GM23338 (cell line): Measurements from ENCODE around the gene LHX4. TPM values are rescaled to one million over a fixed set of nuclear protein-coding genes. Genes with fewer than 3 reads are reported as not detected.

Experiments used
- CREB1 ChIP-seq: fragments of 250-450 bp; sonication (Bioruptor Pico); IDR thresholded peaks from 2 replicates; pipeline ENCODE4 v1.5.0; 2020; ENCODE audit warnings: low read depth, mild to moderate bottlenecking, moderate library complexity
- EZH2 ChIP-seq: fragments of 200-600 bp; sonication (generic); IDR thresholded peaks from one replicate; pipeline ENCODE4 v1.8.0; 2017; ENCODE audit warnings: antibody characterized with exemption, mild to moderate bottlenecking, low read depth; ENCODE audit not compliant: unreplicated experiment
- POLR2AphosphoS5 ChIP-seq: IDR thresholded peaks from 2 replicates; pipeline ENCODE4 v1.6.1; 2016; ENCODE audit warnings: antibody characterized with exemption, low read depth
- REST ChIP-seq: IDR thresholded peaks from one replicate; pipeline ENCODE4 v1.6.1; 2018; ENCODE audit warnings: antibody characterized with exemption; ENCODE audit not compliant: unreplicated experiment
- ZNF114 ChIP-seq: fragments of 250-450 bp; sonication (Bioruptor Pico); IDR thresholded peaks from 2 replicates; pipeline ENCODE4 v1.5.0; 2020; ENCODE audit warnings: mild to moderate bottlenecking, moderate library complexity
- polyA plus RNA-seq: library from polyadenylated mRNA; unstranded; fragments of >200 nt; fragmentation: Nextera tagmentation; extraction: Ambion mirVana; gene quantifications from 2 replicates; pipeline ENCODE4 v1.2.1, GENCODE V29; 2016
- total RNA-seq: library from RNA; depleted of rRNA; stranded (reverse); fragments of >200 nt; shearing (Covaris generic); gene quantifications from 2 replicates; pipeline ENCODE4 v1.2.3, GENCODE V29; 2014
- TF ChIP-seq, protein P1 (sequence below): fragments of 250-450 bp; sonication (Bioruptor Pico); IDR thresholded peaks from 2 replicates; pipeline ENCODE4 v1.5.0; 2020; ENCODE audit warnings: mild to moderate bottlenecking, moderate library complexity

The LHX4 gene
- total and polyA plus RNA-seq, 2 experiments from 2014 or later: 1.4 to 2.5 TPM

DNA sequence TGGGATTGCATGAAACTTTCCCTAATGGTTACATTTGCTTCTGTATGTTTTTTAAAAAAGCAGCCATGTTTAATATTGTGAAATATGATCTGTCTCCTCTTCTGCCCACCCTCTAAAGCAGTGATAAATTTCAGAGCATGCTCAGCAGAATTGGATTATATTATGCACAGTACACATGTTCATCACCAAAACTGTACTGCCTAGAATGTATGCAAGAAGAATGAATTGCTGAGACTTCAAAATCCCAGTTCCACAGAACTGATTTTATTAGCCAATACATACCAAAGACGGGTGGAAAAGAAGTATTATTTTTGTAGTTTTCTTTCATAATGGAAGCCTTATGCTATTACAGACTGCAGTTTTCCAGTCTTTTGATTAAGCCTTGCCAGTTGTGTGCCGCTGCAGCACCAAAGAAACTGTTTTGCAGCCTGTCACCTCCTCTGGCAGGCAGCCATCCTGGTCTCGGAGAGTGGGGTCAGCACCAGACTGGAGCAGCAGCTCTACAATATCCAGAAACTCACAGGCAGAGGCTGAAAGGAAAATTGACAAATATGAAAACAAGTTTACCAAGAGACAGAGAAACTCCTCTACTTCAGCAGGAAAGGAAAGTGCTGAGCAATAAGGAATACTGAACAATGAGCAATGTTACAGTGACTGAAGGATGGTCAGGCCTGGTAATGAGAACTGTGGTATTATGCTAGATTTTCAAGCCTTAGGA lies 58.1 kb downstream of the LHX4 start (continued):
- TF ChIP-seq, protein P1, sequence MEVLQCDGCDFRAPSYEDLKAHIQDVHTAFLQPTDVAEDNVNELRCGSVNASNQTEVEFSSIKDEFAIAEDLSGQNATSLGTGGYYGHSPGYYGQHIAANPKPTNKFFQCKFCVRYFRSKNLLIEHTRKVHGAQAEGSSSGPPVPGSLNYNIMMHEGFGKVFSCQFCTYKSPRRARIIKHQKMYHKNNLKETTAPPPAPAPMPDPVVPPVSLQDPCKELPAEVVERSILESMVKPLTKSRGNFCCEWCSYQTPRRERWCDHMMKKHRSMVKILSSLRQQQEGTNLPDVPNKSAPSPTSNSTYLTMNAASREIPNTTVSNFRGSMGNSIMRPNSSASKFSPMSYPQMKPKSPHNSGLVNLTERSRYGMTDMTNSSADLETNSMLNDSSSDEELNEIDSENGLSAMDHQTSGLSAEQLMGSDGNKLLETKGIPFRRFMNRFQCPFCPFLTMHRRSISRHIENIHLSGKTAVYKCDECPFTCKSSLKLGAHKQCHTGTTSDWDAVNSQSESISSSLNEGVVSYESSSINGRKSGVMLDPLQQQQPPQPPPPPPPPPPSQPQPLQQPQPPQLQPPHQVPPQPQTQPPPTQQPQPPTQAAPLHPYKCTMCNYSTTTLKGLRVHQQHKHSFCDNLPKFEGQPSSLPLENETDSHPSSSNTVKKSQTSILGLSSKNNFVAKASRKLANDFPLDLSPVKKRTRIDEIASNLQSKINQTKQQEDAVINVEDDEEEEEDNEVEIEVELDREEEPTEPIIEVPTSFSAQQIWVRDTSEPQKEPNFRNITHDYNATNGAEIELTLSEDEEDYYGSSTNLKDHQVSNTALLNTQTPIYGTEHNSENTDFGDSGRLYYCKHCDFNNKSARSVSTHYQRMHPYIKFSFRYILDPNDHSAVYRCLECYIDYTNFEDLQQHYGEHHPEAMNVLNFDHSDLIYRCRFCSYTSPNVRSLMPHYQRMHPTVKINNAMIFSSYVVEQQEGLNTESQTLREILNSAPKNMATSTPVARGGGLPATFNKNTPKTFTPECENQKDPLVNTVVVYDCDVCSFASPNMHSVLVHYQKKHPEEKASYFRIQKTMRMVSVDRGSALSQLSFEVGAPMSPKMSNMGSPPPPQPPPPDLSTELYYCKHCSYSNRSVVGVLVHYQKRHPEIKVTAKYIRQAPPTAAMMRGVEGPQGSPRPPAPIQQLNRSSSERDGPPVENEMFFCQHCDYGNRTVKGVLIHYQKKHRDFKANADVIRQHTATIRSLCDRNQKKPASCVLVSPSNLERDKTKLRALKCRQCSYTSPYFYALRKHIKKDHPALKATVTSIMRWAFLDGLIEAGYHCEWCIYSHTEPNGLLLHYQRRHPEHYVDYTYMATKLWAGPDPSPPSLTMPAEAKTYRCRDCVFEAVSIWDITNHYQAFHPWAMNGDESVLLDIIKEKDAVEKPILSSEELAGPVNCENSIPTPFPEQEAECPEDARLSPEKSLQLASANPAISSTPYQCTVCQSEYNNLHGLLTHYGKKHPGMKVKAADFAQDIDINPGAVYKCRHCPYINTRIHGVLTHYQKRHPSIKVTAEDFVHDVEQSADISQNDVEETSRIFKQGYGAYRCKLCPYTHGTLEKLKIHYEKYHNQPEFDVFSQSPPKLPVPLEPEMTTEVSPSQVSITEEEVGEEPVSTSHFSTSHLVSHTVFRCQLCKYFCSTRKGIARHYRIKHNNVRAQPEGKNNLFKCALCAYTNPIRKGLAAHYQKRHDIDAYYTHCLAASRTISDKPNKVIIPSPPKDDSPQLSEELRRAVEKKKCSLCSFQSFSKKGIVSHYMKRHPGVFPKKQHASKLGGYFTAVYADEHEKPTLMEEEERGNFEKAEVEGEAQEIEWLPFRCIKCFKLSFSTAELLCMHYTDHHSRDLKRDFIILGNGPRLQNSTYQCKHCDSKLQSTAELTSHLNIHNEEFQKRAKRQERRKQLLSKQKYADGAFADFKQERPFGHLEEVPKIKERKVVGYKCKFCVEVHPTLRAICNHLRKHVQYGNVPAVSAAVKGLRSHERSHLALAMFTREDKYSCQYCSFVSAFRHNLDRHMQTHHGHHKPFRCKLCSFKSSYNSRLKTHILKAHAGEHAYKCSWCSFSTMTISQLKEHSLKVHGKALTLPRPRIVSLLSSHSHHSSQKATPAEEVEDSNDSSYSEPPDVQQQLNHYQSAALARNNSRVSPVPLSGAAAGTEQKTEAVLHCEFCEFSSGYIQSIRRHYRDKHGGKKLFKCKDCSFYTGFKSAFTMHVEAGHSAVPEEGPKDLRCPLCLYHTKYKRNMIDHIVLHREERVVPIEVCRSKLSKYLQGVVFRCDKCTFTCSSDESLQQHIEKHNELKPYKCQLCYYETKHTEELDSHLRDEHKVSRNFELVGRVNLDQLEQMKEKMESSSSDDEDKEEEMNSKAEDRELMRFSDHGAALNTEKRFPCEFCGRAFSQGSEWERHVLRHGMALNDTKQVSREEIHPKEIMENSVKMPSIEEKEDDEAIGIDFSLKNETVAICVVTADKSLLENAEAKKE: no peak
- TF ChIP-seq EZH2: no peak
- TF ChIP-seq CREB1 (CRISPR knock-in tag): no peak
- TF ChIP-seq ZNF114 (CRISPR knock-in tag): no peak
- TF ChIP-seq POLR2AphosphoS5: no peak
- TF ChIP-seq REST: no peak
